GM18951 (cell line): ENCODE results near the gene SCUBE2.
"Not testable (repeated sequence)": the region's sequence is repeated elsewhere in the genome, so short reads cannot be mapped to it uniquely, and the experiment has no call there.

Experiments
- POLR2A ChIP-seq: IDR thresholded peaks from 4 replicates; pipeline ENCODE4 v1.6.1; 2011; ENCODE audit warnings: mild to moderate bottlenecking; ENCODE audit not compliant: insufficient read length, insufficient read depth; ENCODE audit errors: extremely low read depth
- in situ Hi-C: fragments of 300-500 bp; cut with MboI; formaldehyde crosslinking; loops from one replicate; pipeline ENCODE4 v1.12.0; 2022; ENCODE audit warnings: low sequenced_read_pairs, mixed read lengths, inconsistent platforms; ENCODE audit not compliant: unreplicated experiment

The SCUBE2 gene

GRCh38 chr11:9014826-9015225, 76.6 kb downstream of the SCUBE2 start:
- TF ChIP-seq POLR2A = no peak

GRCh38 chr11:9013373-9013772, 78.0 kb downstream of the SCUBE2 start:
- in situ Hi-C loops = loop anchor here (10.0 kb wide), 1 partner anchor 121 kb away; no protein-coding TSS in a partner anchor
- TF ChIP-seq POLR2A = no peak

More at GRCh38 chr11:9014826-9015225, 76.6 kb downstream of the SCUBE2 start:
- in situ Hi-C loops = loop anchor here (10.0 kb wide), 1 partner anchor 120 kb away; no protein-coding TSS in a partner anchor

GRCh38 chr11:9009538-9009937, 81.9 kb downstream of the SCUBE2 start:
- in situ Hi-C loops = not testable (repeated sequence)

- no peak for TF ChIP-seq POLR2A
- in situ Hi-C loops = no loop called here
Measured at GRCh38 chr11:9008661-9009060, 82.7 kb downstream of the SCUBE2 start.

- no peak for TF ChIP-seq POLR2A
- in situ Hi-C loops = no loop called here
Measured at GRCh38 chr11:9008011-9008550, 83.3 kb downstream of the SCUBE2 start.

- in situ Hi-C loops = no loop called here
- no peak for TF ChIP-seq POLR2A
Measured at GRCh38 chr11:9005087-9005486, 86.3 kb downstream of the SCUBE2 start.

GRCh38 chr11:9004183-9004926, 87.0 kb downstream of the SCUBE2 start:
- TF ChIP-seq POLR2A = no peak
- in situ Hi-C loops = no loop called here

GRCh38 chr11:9003573-9004182, 87.7 kb downstream of the SCUBE2 start, which contains the start of gene NRIP3:
NRIP3 (minus strand) TSS chr11:9004001; CDS start chr11:9003935, 66 bp downstream.
- TF ChIP-seq POLR2A = no peak
- in situ Hi-C loops = no loop called here

GRCh38 chr11:9002920-9003572, 88.4 kb downstream of the SCUBE2 start:
- no peak for TF ChIP-seq POLR2A
- in situ Hi-C loops = no loop called here

GRCh38 chr11:9001736-9002135, 89.7 kb downstream of the SCUBE2 start:
- in situ Hi-C loops = no loop called here
- no peak for TF ChIP-seq POLR2A

GRCh38 chr11:8998017-8998416, 93.4 kb downstream of the SCUBE2 start:
- TF ChIP-seq POLR2A = no peak
- in situ Hi-C loops = no loop called here

- in situ Hi-C loops = no loop called here
- TF ChIP-seq POLR2A = no peak
Measured at GRCh38 chr11:8997451-8997850, 93.9 kb downstream of the SCUBE2 start.

- no peak for TF ChIP-seq POLR2A
- in situ Hi-C loops = no loop called here
Measured at GRCh38 chr11:8989453-8989852, 101.9 kb downstream of the SCUBE2 start.

- no peak for TF ChIP-seq POLR2A
- in situ Hi-C loops = no loop called here
Measured at GRCh38 chr11:8988329-8989234, 102.8 kb downstream of the SCUBE2 start.
